Activated naive CD8-positive, alpha-beta T cell treated with anti-CD3 and anti-CD28 coated beads, Interleukin-2, amount 50 U/mL, for 24 hours (primary cell): Measurements from ENCODE around the gene WNT9A.
"Not testable (repeated sequence)": the region's sequence is repeated elsewhere in the genome, so short reads cannot be mapped to it uniquely, and the experiment has no call there.

Source experiments
- ATAC-seq: fragments of 150-1000 bp; cut with Tn5 transposase; one replicate; pipeline ENCODE4 v1.10.0; 2021
- DNase-seq: peaks from one replicate; pipeline ENCODE4 v3.0.0; 2021
- H3K27ac Mint-ChIP-seq: one replicate; pipeline ENCODE4 v1.8.0; 2021; ENCODE audit warnings: mild to moderate bottlenecking, mixed read lengths
- H3K27me3 Mint-ChIP-seq: one replicate; pipeline ENCODE4 v1.8.0; 2021; ENCODE audit warnings: mixed read lengths
- H3K36me3 Mint-ChIP-seq: one replicate; pipeline ENCODE4 v1.8.0; 2021; ENCODE audit warnings: low read depth, mixed read lengths
- H3K4me1 Mint-ChIP-seq: one replicate; pipeline ENCODE4 v1.8.0; 2021; ENCODE audit warnings: mixed read lengths
- H3K4me3 Mint-ChIP-seq: one replicate; pipeline ENCODE4 v1.8.0; 2021; ENCODE audit warnings: mild to moderate bottlenecking, moderate library complexity, mixed read lengths
- H3K9me3 Mint-ChIP-seq: one replicate; pipeline ENCODE4 v1.8.0; 2021; ENCODE audit warnings: mixed read lengths

Gene WNT9A

DNA sequence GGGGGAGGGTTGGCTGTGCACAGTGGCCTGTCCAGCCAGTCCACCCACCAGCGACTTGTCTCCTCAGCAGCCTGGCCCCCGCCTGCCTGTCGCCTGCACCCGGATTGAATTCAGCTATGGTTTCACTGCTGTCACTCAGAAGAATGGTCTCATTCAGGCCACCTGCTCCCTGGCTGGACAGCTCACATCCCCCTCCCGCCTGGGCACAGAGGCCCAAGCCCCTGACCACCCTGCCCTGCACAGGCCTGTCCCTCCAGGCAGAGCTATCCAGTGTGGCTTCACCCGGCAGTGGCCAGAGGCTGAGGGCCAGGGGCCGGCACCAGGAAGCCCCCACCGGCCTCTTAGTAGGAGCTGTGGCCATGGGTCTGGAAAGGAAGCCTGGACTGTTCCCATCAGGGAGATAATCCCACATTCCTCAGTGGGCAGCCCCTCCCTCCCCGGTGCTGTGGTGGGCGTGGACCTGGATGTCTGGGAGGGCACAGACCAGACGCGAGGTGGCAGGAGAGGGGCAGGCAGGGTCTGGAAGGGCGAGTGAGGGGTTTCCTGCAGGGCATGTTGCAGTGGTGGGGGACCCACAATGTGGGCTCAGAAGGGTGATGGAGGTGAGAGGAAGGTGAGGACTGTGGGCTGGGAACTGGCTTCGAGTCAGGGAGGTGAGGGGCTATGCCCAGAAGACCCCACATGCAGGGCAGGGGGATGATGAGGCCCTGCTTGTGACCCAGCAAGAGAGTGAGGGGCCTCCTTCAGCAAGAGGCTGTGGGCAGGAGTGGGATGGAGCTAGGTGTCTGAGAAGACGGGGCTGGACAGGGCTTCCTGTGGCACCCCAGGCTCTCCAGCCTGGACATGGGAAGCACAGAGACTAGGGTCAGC, 30.4 kb downstream of the WNT9A start:
- Mint-ChIP-seq H3K27ac (no peak overlapping the region), H3K4me3 (no peak overlapping the region), H3K36me3 (no peaks in the 10 kb centered on the region), H3K27me3 (no peaks in the 10 kb centered on the region), H3K4me1 (no peaks in the 10 kb centered on the region), H3K9me3 (no peaks in the 10 kb centered on the region)
- ATAC-seq: no peak
- DNase-seq: no peak

DNA sequence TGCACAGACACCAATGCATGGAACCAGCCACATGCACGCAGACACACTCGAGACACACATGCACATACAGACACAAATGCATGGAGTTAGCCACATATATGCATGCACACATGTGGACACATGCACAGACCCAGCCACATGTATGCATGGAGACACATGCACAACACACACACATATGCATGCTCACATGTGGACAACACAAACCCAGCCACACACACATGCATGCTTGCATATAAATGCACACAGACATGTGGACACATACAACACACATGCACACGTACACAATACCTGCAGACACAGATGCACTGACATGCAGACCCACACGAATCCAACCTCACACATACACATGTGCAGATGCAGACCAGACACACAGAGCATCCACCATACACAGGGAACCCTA, 31.1 kb downstream of the WNT9A start:
- Mint-ChIP-seq H3K9me3 (no peaks in the 10 kb centered on the region), H3K36me3 (no peaks in the 10 kb centered on the region), H3K4me1 (no peaks in the 10 kb centered on the region), H3K27ac (no peak overlapping the region), H3K4me3 (no peak overlapping the region), H3K27me3 (no peaks in the 10 kb centered on the region)
- DNase-seq (no peak), ATAC-seq (no peak)

- H3K4me1 Mint-ChIP-seq: no peaks in the 10 kb centered on the region
- H3K27ac Mint-ChIP-seq: no peak overlapping the region
- H3K4me3 Mint-ChIP-seq: no peak overlapping the region
- H3K27me3 Mint-ChIP-seq: no peaks in the 10 kb centered on the region
- H3K36me3 Mint-ChIP-seq: no peaks in the 10 kb centered on the region
- DNase-seq (no peak), ATAC-seq (no peak)
- H3K9me3 Mint-ChIP-seq: no peaks in the 10 kb centered on the region
These were observed 31.9 kb downstream of the WNT9A start for GRCh38 chr1:227915564-227916553.

- Mint-ChIP-seq H3K36me3 (no peaks in the 10 kb centered on the region), H3K27ac (no peak overlapping the region), H3K9me3 (no peaks in the 10 kb centered on the region), H3K4me3 (no peak overlapping the region), H3K27me3 (no peaks in the 10 kb centered on the region), H3K4me1 (no peaks in the 10 kb centered on the region)
- DNase-seq: no peak
- ATAC-seq: no peak
These were observed 32.8 kb downstream of the WNT9A start for GRCh38 chr1:227914801-227915563.

DNA sequence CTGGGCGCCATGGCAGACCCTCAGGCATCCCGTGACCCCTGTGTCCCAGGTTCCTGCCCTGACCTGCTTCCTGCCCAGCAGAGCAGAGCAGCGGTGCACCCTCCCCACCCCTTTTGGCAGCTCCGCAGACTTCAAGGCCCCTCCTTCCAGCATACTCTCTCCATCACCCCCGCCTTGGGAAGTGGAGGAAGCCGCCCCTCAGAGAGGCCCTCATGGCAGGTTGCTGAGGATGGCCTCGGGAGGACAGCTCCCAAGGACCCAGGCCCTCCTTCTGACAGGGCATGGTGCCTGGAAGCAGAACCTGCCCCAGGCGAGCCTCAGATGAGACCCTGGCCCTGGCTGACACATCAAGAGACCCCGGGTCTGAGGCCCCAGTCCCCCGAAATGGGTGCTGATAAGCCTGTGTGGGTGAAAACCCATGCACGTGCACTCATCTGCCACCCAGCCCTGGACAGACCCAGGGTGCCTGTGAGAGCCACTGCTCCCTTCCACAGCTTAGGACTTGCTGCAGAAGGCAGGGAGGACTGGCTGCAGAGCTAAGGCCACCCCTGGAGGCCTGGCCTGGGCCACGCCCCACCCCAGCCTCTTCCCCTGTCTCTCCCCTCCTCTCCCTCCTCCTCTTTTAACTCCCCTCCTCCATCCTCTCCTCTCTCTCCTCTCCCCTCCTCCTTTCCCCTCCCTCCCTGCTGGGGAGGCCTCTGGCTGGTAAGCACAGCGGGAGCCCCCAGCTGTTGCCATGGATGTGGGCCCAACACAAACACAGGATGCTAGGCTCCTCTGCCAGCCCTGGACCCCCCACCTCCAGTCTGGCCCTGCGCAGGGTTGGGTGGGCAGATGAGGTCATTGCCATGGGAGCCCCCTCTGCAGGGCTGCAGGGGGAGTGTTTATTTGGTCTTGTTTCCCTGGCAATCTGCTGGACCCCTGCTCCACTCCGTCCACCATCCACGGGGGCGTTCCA, 33.7 kb downstream of the WNT9A start:
- ATAC-seq (no peak), DNase-seq (no peak)
- Mint-ChIP-seq H3K27me3 (no peaks in the 10 kb centered on the region), H3K4me3 (no peak overlapping the region), H3K36me3 (no peaks in the 10 kb centered on the region), H3K9me3 (no peaks in the 10 kb centered on the region), H3K4me1 (no peaks in the 10 kb centered on the region), H3K27ac (no peak overlapping the region)

DNA sequence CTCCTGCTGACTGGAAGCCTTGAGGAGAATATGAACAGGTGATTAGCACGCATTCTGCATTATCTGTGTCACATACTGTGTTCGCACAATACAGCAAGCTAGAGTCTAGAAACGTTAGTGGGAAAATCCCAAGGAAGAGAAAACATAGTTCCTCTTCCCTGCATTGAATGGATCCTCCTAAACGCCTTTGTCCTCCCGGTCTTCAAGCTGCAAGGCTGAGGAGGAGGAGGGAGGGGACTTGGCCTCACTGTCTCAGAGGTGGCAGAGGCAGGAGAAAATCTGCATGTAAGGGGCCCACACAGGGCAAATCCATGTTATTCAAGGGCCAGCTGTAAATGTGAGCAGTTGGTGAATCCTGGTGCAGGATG, 34.4 kb downstream of the WNT9A start:
- Mint-ChIP-seq H3K36me3 (no peaks in the 10 kb centered on the region), H3K27ac (no peak overlapping the region)
- no peak for DNase-seq

GRCh38 chr1:227912866-227913265, 34.9 kb downstream of the WNT9A start:
- ATAC-seq (no peak), DNase-seq (no peak)
- Mint-ChIP-seq H3K27ac (no peak overlapping the region), H3K27me3 (no peaks in the 10 kb centered on the region), H3K9me3 (no peaks in the 10 kb centered on the region), H3K36me3 (no peaks in the 10 kb centered on the region), H3K4me3 (no peak overlapping the region), H3K4me1 (no peaks in the 10 kb centered on the region)

More for the DNA sequence above, 34.4 kb downstream of the WNT9A start:
- Mint-ChIP-seq H3K4me3 (no peak overlapping the region), H3K27me3 (no peaks in the 10 kb centered on the region), H3K4me1 (no peaks in the 10 kb centered on the region), H3K9me3 (no peaks in the 10 kb centered on the region)
- ATAC-seq: no peak

- no peaks in the 10 kb centered on the region for H3K36me3 Mint-ChIP-seq
- no peak overlapping the region for H3K4me3 Mint-ChIP-seq
- no peaks in the 10 kb centered on the region for H3K9me3 Mint-ChIP-seq
- H3K27me3 Mint-ChIP-seq: no peaks in the 10 kb centered on the region
- DNase-seq (no peak), ATAC-seq (no peak)
- H3K27ac Mint-ChIP-seq: no peak overlapping the region
- H3K4me1 Mint-ChIP-seq: no peaks in the 10 kb centered on the region
These were observed 36.4 kb downstream of the WNT9A start for GRCh38 chr1:227911376-227911775.

DNA sequence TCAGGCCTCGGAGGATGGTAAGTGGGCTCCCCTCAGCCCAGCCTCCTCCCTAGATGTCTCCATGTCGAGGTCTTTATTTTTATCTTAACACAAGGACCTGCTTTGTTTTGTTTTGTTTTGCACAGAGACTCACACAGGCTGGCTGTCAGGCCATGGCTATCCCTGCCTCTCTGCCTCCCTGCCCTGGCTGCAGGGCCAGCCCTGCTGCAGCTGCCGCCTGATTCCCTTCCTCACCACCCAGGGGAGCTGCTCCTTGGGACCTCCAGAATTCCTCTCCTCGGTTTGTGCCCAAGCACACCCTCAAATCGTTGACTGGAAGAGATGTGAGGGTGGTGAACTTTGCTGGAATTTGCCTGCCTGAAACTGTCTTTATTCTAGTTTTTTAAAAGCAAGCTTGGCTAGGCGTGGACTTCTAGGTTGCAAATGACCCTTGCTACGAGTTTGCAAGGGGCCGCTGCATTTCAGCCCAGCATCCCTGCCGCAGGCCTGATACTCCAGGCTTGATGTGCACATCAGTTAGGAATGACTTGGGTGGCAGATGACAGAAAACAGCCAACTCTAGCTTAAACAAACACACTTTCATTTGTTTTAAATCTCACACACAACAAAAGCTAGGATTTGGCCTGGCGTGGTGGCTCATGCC, 37.1 kb downstream of the WNT9A start:
- H3K9me3 Mint-ChIP-seq: no peaks in the 10 kb centered on the region
- DNase-seq (no peak), ATAC-seq (no peak)
- no peaks in the 10 kb centered on the region for H3K27me3 Mint-ChIP-seq
- no peaks in the 10 kb centered on the region for H3K36me3 Mint-ChIP-seq
- no peak overlapping the region for H3K4me3 Mint-ChIP-seq
- no peaks in the 10 kb centered on the region for H3K4me1 Mint-ChIP-seq
- H3K27ac Mint-ChIP-seq: no peak overlapping the region

DNA sequence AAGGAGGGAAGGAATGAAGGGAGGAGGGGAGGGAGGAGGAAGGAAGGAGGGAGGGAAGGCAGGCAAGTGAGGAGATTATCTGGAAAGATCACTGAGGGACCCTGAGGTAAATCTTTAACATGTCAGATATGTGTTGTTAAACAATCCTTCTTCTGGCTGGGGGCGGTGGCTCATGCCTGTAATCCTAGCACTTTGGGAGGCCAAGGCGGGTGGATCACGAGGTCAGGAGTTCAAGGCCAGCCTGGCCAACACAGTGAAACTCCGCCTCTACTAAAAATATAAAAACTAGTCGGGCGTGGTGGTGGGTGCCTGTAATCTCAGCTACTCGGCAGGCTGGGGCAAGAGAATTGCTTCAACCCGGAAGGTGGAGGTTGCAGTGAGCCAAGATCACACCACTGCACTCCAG, 37.8 kb downstream of the WNT9A start:
- H3K4me3 Mint-ChIP-seq, H3K27me3 Mint-ChIP-seq, H3K4me1 Mint-ChIP-seq, H3K36me3 Mint-ChIP-seq, DNase-seq, H3K9me3 Mint-ChIP-seq, ATAC-seq, H3K27ac Mint-ChIP-seq: not testable (repeated sequence)

DNA sequence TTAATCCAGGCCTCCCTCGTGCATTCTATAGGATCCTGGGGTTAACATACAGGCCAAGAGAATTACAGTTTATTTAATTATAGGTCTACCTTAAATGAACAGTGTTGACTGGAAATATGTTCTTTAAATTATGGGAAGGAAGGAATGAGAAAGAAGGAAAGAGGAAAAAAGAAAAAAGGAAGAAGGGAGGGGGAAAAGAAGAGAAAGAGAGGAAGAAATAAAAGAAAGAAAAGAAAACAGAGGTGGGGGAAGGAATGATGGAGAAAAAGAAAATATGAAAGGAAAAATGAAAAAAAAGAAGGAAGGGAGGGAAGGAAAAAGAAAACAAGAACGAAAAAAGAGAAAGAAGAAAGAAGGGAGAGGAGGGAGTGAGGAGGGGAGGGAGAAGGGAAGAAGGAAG, 38.5 kb downstream of the WNT9A start:
- no peak for ATAC-seq
- Mint-ChIP-seq H3K9me3 (no peaks in the 10 kb centered on the region), H3K4me3 (no peak overlapping the region), H3K36me3 (no peaks in the 10 kb centered on the region), H3K27ac (no peak overlapping the region), H3K4me1 (no peaks in the 10 kb centered on the region), H3K27me3 (no peaks in the 10 kb centered on the region)
- no peak for DNase-seq

DNA sequence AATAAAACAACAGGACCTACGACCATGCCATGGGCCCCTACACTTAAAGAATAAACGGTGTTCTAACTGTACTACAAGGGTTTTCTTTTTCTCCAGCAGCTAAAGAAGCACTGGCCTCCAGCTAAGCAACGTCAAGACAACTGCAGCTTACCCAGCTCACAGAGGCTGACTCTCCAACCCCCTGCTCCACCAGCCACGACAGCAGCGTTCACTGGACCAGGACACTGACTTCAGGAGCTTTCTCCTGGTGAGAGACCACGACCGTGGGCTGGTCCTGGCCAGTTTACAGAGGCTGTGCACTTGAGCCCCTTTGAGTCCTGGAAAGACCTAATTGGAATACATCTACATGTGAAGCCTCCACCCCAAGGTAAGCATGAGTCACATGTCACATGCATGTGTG, 39.4 kb downstream of the WNT9A start:
- no peaks in the 10 kb centered on the region for H3K9me3 Mint-ChIP-seq
- DNase-seq: no peak
- no peaks in the 10 kb centered on the region for H3K36me3 Mint-ChIP-seq
- H3K4me3 Mint-ChIP-seq: no peak overlapping the region
- no peak overlapping the region for H3K27ac Mint-ChIP-seq
- no peak for ATAC-seq
- H3K4me1 Mint-ChIP-seq: no peaks in the 10 kb centered on the region
- no peaks in the 10 kb centered on the region for H3K27me3 Mint-ChIP-seq

DNA sequence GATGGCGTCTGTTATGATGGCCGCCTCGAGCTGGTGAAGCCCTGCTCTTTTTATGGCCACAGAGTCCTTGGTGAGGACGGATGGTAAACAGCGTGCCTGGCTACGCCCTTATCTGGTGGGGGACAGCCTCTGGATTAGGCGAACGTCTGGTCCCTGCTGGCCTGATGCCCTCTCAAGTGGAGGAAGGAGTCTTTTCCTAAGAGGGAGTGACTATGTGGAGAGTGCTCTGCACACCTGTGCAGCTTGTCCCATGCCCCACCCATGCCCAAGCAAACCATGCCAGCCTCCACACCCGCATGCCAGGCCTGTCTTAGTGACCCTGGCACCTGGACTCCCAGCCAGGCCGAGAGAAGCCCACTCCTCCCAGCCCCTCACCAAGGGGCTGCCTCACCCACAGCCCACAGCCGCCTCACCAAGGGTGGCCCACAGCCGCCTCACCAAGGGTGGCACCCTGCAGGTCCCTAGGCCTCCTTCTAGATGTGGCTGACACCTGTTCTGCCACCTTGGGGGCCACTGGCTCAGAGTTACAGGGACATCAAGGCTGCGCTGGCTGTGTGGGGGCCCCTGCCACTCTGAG, 40.2 kb downstream of the WNT9A start:
- Mint-ChIP-seq H3K27me3 (no peaks in the 10 kb centered on the region), H3K4me1 (no peaks in the 10 kb centered on the region), H3K27ac (no peak overlapping the region), H3K36me3 (no peaks in the 10 kb centered on the region), H3K9me3 (no peaks in the 10 kb centered on the region), H3K4me3 (no peak overlapping the region)
- ATAC-seq (no peak), DNase-seq (no peak)
